K562 (cell line): ENCODE measurements around the gene RAD50.

ENCODE experiments used
- BRD9 ChIP-seq: fragments of 450-650 bp; IDR thresholded peaks from 2 replicates; pipeline ENCODE4 v1.6.1; 2018; ENCODE audit warnings: low read depth; ENCODE audit not compliant: partially characterized antibody
- ETV6 ChIP-seq, 3 experiments: fragments of 150-350 bp in 1 of 3; sonication (generic) in 1 of 3; formaldehyde crosslinking in 1 of 3; IDR thresholded peaks; 2 replicates each; pipeline versions ENCODE4 v1.6.1 to v1.8.0; 2014 to 2022; ENCODE audit warnings: borderline replicate concordance in 2 of 3, low read depth in 2 of 3, antibody characterized with exemption in 1 of 3, low read length in 1 of 3, mild to moderate bottlenecking in 1 of 3, missing genetic modification reagents in 1 of 3
- FOXK2 ChIP-seq, 2 experiments: fragments of 450-650 bp; IDR thresholded peaks in 1 of 2; conservative IDR thresholded peaks in 1 of 2; 2 replicates each; pipeline ENCODE4 v1.6.1; 2016; ENCODE audit warnings: low read depth in 2 of 2, mild to moderate bottlenecking in 1 of 2
- WHSC1 ChIP-seq: IDR thresholded peaks from one replicate; pipeline ENCODE4 v1.6.1; 2012; ENCODE audit warnings: low read length, control low read depth, inconsistent platforms
- ZNF57 ChIP-seq: fragments of 450-650 bp; formaldehyde crosslinking; IDR thresholded peaks from 2 replicates; pipeline ENCODE4 v1.4.0; 2020; ENCODE audit warnings: mild to moderate bottlenecking, moderate library complexity
- TF ChIP-seq, protein P1 (sequence below): sonication (generic); formaldehyde crosslinking; IDR thresholded peaks from 2 replicates; pipeline ENCODE4 v1.8.1; 2023; ENCODE audit warnings: mild to moderate bottlenecking, missing genetic modification reagents
- TF ChIP-seq, protein P2 (sequence below), 3 experiments: IDR thresholded peaks in 2 of 3; conservative IDR thresholded peaks in 1 of 3; 2 replicates each; pipeline ENCODE4 v1.5.1; 2011 to 2012; ENCODE audit warnings: low read length in 3 of 3, mild to moderate bottlenecking in 3 of 3, control low read depth in 2 of 3, improper control_type of control experiment in 1 of 3, inconsistent platforms in 1 of 3, low read depth in 1 of 3, mixed read lengths in 1 of 3, moderate library complexity in 1 of 3; ENCODE audit not compliant: insufficient read depth in 2 of 3
- TF ChIP-seq, protein P3 (sequence below): sonication (generic); formaldehyde crosslinking; IDR thresholded peaks from 2 replicates; pipeline ENCODE4 v1.8.0; 2022; ENCODE audit warnings: mild to moderate bottlenecking, missing genetic modification reagents

DNA sequence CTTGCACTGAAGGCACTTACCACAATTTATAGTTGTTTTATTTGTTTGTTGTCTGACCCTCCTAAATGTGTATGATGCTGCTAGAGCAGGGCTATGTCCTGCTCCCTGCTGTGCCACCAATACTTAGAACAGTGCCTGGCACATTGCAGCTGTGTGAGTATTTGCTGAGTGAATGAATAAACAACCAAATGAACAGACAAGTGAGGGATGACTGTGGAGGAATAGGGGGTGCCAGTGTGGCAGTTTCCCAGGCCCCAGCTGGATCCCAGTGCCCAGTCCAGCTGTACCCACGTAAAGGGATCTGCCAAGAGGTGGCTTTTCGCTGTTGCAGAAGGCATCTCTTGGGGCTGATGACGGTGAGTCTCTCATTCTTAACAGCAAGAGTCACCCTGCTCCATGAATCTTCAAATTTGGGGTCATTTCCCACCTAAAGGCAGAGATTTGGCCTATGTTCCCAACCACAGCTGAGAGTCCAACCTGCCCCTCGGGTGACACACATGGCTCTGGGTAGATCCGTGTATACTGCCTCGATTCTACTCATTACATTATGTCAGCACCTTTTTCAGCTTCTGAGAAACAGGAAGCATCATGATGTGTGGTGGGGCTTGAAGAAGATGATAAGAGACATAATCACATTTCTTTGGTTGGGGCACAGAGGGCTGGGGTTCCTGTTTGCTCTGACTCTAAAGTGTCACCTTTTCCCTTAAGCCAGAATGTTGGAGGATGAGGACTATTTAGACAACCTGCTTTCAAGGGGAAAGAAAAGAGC lies 27.7 kb upstream of the RAD50 start:
- TF ChIP-seq WHSC1 (no peak), BRD9 (no peak), ETV6 (IDR thresholded peaks at IDR 0.05; ENCODE audit: borderline replicate concordance in 1 of 2, low read depth in 2 of 2, low read length in 1 of 2) (no peak), ETV6 (CRISPR knock-in tag; IDR thresholded peaks at IDR 0.05; ENCODE audit: borderline replicate concordance) (no peak), ZNF57 (CRISPR knock-in tag) (no peak), FOXK2 (conservative IDR thresholded peaks at IDR 0.05 in 1 of 2, IDR thresholded peaks at IDR 0.05 in 1 of 2; ENCODE audit: low read depth in 2 of 2) (no peak)
- TF ChIP-seq, protein P1, sequence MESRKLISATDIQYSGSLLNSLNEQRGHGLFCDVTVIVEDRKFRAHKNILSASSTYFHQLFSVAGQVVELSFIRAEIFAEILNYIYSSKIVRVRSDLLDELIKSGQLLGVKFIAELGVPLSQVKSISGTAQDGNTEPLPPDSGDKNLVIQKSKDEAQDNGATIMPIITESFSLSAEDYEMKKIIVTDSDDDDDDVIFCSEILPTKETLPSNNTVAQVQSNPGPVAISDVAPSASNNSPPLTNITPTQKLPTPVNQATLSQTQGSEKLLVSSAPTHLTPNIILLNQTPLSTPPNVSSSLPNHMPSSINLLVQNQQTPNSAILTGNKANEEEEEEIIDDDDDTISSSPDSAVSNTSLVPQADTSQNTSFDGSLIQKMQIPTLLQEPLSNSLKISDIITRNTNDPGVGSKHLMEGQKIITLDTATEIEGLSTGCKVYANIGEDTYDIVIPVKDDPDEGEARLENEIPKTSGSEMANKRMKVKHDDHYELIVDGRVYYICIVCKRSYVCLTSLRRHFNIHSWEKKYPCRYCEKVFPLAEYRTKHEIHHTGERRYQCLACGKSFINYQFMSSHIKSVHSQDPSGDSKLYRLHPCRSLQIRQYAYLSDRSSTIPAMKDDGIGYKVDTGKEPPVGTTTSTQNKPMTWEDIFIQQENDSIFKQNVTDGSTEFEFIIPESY (CRISPR knock-in tag), result no peak
- TF ChIP-seq, protein P2, sequence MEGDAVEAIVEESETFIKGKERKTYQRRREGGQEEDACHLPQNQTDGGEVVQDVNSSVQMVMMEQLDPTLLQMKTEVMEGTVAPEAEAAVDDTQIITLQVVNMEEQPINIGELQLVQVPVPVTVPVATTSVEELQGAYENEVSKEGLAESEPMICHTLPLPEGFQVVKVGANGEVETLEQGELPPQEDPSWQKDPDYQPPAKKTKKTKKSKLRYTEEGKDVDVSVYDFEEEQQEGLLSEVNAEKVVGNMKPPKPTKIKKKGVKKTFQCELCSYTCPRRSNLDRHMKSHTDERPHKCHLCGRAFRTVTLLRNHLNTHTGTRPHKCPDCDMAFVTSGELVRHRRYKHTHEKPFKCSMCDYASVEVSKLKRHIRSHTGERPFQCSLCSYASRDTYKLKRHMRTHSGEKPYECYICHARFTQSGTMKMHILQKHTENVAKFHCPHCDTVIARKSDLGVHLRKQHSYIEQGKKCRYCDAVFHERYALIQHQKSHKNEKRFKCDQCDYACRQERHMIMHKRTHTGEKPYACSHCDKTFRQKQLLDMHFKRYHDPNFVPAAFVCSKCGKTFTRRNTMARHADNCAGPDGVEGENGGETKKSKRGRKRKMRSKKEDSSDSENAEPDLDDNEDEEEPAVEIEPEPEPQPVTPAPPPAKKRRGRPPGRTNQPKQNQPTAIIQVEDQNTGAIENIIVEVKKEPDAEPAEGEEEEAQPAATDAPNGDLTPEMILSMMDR (IDR thresholded peaks at IDR 0.05 in 2 of 3, conservative IDR thresholded peaks at IDR 0.05 in 1 of 3; ENCODE audit: insufficient read depth in 2 of 3, low read depth in 1 of 3, low read length in 3 of 3), result no peak
- TF ChIP-seq, protein P3, sequence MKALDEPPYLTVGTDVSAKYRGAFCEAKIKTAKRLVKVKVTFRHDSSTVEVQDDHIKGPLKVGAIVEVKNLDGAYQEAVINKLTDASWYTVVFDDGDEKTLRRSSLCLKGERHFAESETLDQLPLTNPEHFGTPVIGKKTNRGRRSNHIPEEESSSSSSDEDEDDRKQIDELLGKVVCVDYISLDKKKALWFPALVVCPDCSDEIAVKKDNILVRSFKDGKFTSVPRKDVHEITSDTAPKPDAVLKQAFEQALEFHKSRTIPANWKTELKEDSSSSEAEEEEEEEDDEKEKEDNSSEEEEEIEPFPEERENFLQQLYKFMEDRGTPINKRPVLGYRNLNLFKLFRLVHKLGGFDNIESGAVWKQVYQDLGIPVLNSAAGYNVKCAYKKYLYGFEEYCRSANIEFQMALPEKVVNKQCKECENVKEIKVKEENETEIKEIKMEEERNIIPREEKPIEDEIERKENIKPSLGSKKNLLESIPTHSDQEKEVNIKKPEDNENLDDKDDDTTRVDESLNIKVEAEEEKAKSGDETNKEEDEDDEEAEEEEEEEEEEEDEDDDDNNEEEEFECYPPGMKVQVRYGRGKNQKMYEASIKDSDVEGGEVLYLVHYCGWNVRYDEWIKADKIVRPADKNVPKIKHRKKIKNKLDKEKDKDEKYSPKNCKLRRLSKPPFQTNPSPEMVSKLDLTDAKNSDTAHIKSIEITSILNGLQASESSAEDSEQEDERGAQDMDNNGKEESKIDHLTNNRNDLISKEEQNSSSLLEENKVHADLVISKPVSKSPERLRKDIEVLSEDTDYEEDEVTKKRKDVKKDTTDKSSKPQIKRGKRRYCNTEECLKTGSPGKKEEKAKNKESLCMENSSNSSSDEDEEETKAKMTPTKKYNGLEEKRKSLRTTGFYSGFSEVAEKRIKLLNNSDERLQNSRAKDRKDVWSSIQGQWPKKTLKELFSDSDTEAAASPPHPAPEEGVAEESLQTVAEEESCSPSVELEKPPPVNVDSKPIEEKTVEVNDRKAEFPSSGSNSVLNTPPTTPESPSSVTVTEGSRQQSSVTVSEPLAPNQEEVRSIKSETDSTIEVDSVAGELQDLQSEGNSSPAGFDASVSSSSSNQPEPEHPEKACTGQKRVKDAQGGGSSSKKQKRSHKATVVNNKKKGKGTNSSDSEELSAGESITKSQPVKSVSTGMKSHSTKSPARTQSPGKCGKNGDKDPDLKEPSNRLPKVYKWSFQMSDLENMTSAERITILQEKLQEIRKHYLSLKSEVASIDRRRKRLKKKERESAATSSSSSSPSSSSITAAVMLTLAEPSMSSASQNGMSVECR (CRISPR knock-in tag), result no peak
